Activated naive CD8-positive, alpha-beta T cell treated with anti-CD3 and anti-CD28 coated beads, Interleukin-2, amount 50 U/mL, for 16 hours (primary cell): ENCODE data around the gene TMCO4.

Source experiments
- DNase-seq: peaks from one replicate; pipeline ENCODE4 v3.0.0-alpha.2; 2020; ENCODE audit warnings: low read depth, low spot score

TMCO4 gene

GRCh38 chr1:19688041-19688842 is 111.5 kb downstream of the TMCO4 start:
- no peak for DNase-seq

- no peak for DNase-seq
These were observed 112.3 kb downstream of the TMCO4 start for GRCh38 chr1:19687414-19687813.

GRCh38 chr1:19685994-19686393 is 113.7 kb downstream of the TMCO4 start:
- DNase-seq: no peak

- DNase-seq: no peak
These were observed 115.0 kb downstream of the TMCO4 start for GRCh38 chr1:19684677-19685076.

- DNase-seq: no peak
These were observed 116.4 kb downstream of the TMCO4 start for GRCh38 chr1:19683351-19683750.

GRCh38 chr1:19682901-19683300 is 116.8 kb downstream of the TMCO4 start:
- DNase-seq: no peak

GRCh38 chr1:19682257-19682656 is 117.5 kb downstream of the TMCO4 start:
- no peak for DNase-seq

GRCh38 chr1:19680644-19681043 is 119.1 kb downstream of the TMCO4 start:
- no peak for DNase-seq

- no peak for DNase-seq
These were observed 120.0 kb downstream of the TMCO4 start for GRCh38 chr1:19679691-19680090.

GRCh38 chr1:19678931-19679453 is 120.7 kb downstream of the TMCO4 start:
- no peak for DNase-seq

GRCh38 chr1:19678493-19678892 is 121.2 kb downstream of the TMCO4 start:
- DNase-seq: no peak

GRCh38 chr1:19676438-19676922 is 123.2 kb downstream of the TMCO4 start:
- DNase-seq: no peak

GRCh38 chr1:19675797-19676196 is 123.9 kb downstream of the TMCO4 start:
- DNase-seq: no peak

- no peak for DNase-seq
These were observed 127.5 kb downstream of the TMCO4 start for GRCh38 chr1:19672237-19672636.

- no peak for DNase-seq
These were observed 128.9 kb downstream of the TMCO4 start for GRCh38 chr1:19670787-19671186.

GRCh38 chr1:19668888-19669287 is 130.8 kb downstream of the TMCO4 start:
- DNase-seq: no peak

GRCh38 chr1:19665496-19666465 is 133.9 kb downstream of the TMCO4 start:
- no peak for DNase-seq

- no peak for DNase-seq
These were observed 134.6 kb downstream of the TMCO4 start for GRCh38 chr1:19665186-19665495.

- DNase-seq: no peak
These were observed 135.1 kb downstream of the TMCO4 start, which contains the start of gene HTR6 for GRCh38 chr1:19664453-19665185. Gene HTR6, plus strand, starts transcription at chr1:19664875. Its CDS starts 879 bp downstream, at chr1:19665754.

- no peak for DNase-seq
These were observed 137.4 kb downstream of the TMCO4 start for GRCh38 chr1:19662313-19662712.

GRCh38 chr1:19661721-19662228 is 137.9 kb downstream of the TMCO4 start:
- DNase-seq: no peak
